Panc1 (cell line): ENCODE data around the gene GUK1. TPM values are rescaled to one million over a fixed set of nuclear protein-coding genes. Genes with fewer than 3 reads are reported as not detected.

Source experiments
- ATAC-seq: fragments of 200-7000 bp; cut with Tn5 transposase; 2 replicates; pipeline ENCODE4 v1.9.1; 2020; ENCODE audit warnings: mild to moderate bottlenecking, moderate library complexity
- BruUV-seq: library from RNA; stranded (reverse); fragments of 400-500 nt; replicated peaks from 2 replicates; lab custom pipeline; 2021; lab: Mats Ljungman, UMichigan
- CTCF ChIA-PET: fragments of 300-600 bp; sonication (Branson Sonifier 250); formaldehyde crosslinking; loops from one replicate; lab custom pipeline; 2022; ENCODE audit warnings: antibody characterized with exemption; lab: Charles Lee
- POLR2A ChIA-PET: fragments of 300-600 bp; sonication (Branson Sonifier 250); formaldehyde crosslinking; loops from one replicate; lab custom pipeline; 2022; ENCODE audit warnings: antibody characterized with exemption; lab: Charles Lee
- DNase-seq: peaks from one replicate; pipeline ENCODE4 v3.0.0-alpha.2; 2010; ENCODE audit warnings: low read depth, low spot score
- H3K27ac ChIP-seq: 2 replicates; pipeline ENCODE4 v1.5.1; 2011; ENCODE audit warnings: mild to moderate bottlenecking, low read length, inconsistent platforms
- H3K27me3 ChIP-seq: fragments of 200-500 bp; sonication (Bioruptor generic); 2 replicates; pipeline ENCODE4 v1.6.0; 2014; ENCODE audit warnings: low read length, inconsistent platforms; ENCODE audit not compliant: control insufficient read depth, insufficient read depth
- H3K36me3 ChIP-seq: fragments of 200-500 bp; sonication (Bioruptor generic); 2 replicates; pipeline ENCODE4 v1.5.1; 2014; ENCODE audit warnings: inconsistent platforms, mild to moderate bottlenecking, low read length, moderate library complexity; ENCODE audit not compliant: control insufficient read depth, insufficient read depth
- H3K4me1 ChIP-seq: 2 replicates; pipeline ENCODE4 v1.5.1; 2011; ENCODE audit warnings: inconsistent platforms, mild to moderate bottlenecking, low read length, moderate library complexity; ENCODE audit not compliant: control insufficient read depth, insufficient read depth
- H3K4me3 ChIP-seq, 2 experiments: 2 replicates each; pipeline ENCODE4 v1.5.1; 2011 to 2012; ENCODE audit warnings: low read depth in 2 of 2, low read length in 2 of 2, mild to moderate bottlenecking in 2 of 2, inconsistent platforms in 1 of 2, moderate library complexity in 1 of 2
- H3K9me3 ChIP-seq: fragments of 200-500 bp; sonication (Bioruptor generic); 2 replicates; pipeline ENCODE4 v1.5.1; 2014; ENCODE audit warnings: low read depth, mild to moderate bottlenecking, inconsistent platforms, low read length, moderate library complexity; ENCODE audit not compliant: control insufficient read depth, insufficient read depth
- POLR2AphosphoS5 ChIP-seq: IDR thresholded peaks from 2 replicates; pipeline ENCODE4 v1.6.1; 2012; ENCODE audit warnings: mild to moderate bottlenecking, low read depth, low read length, moderate library complexity
- REST ChIP-seq, 2 experiments: IDR thresholded peaks; 2 replicates each; pipeline ENCODE4 v1.6.1; 2011 to 2012; ENCODE audit warnings: low read depth in 2 of 2, control low read depth in 1 of 2, low read length in 1 of 2, mild to moderate bottlenecking in 1 of 2, moderate library complexity in 1 of 2; ENCODE audit not compliant: insufficient read depth in 1 of 2
- SIN3A ChIP-seq: IDR thresholded peaks from 2 replicates; pipeline ENCODE4 v1.6.1; 2012; ENCODE audit warnings: low read depth, mild to moderate bottlenecking, low read length, moderate library complexity, borderline replicate concordance; ENCODE audit not compliant: insufficient read depth
- TCF7L2 ChIP-seq: IDR thresholded peaks from 2 replicates; pipeline ENCODE4 v1.6.1; 2011; ENCODE audit warnings: mild to moderate bottlenecking, low read depth, low read length, inconsistent platforms
- in situ Hi-C: cut with HindIII; loops from 2 replicates; pipeline ENCODE4 v1.10.0; 2016; ENCODE audit warnings: low sequenced_read_pairs, low pct_unique_long_range_greater_than_20kb
- intact Hi-C: fragments of 100-400 bp; cut with micrococcal nuclease; formaldehyde crosslinking; loops from one replicate; pipeline ENCODE4 v1.10.0; 2022; ENCODE audit not compliant: unreplicated experiment
- total RNA-seq: library from RNA; stranded (reverse); gene quantifications from one replicate; pipeline ENCODE4 v1.2.1, GENCODE V29; 2021; ENCODE audit not compliant: unreplicated experiment
- TF ChIP-seq, protein P1 (sequence below): fragments of 450-650 bp; IDR thresholded peaks from 2 replicates; pipeline ENCODE4 v1.5.1; 2017; ENCODE audit warnings: mild to moderate bottlenecking

Gene GUK1
- total RNA-seq, 1 experiment from 2014 or later: 188 TPM

DNA sequence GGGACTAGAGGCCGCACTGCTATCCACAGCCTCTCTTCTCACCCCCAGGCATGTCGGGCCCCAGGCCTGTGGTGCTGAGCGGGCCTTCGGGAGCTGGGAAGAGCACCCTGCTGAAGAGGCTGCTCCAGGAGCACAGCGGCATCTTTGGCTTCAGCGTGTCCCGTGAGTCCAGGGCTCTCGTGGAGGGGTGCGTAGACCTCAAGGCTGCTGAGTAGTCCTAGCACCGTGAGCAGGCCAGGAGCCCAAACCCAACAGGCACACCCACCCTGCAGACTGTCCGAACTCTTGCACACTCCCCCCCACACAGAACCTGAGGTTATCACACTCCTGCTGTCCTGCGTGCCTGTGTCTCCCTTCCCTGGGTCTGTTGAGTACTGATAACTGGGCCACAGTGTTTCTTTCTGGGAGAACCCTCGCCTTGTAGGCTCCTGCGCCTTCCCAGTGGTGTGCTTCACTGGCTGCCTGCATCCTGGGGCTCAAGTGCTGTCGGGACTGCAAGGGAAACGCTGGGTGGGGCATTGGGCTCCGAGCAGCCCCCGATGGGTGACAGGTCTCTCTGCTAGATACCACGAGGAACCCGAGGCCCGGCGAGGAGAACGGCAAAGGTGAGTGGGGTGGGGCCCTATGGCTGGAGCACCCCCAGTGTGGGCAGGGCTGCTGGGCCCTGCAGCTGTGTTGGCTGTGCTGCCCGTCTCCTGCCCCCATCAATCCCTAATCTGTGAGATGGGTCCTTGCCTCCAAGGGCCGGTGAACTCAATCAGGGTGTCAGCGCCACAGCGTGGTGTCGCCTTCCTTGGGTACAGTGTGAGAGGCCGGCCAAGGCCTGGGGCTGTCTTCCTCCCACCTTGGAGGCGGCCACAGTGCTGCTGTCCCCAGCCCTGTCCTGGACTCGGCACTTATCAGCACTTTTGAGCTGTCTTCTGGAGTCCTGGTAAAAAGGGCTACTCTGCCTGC is 5.7 kb downstream of the GUK1 start:
- Histone ChIP-seq H3K4me1 (peaks cover 40% of the 10 kb centered on the region), H3K27ac (no peak overlapping the region), H3K36me3 (peaks cover under 1% of the 10 kb centered on the region; the same call in 1 of the 2 replicates), H3K27me3 (no peaks in the 10 kb centered on the region), H3K9me3 (no peaks in the 10 kb centered on the region), H3K4me3 (no peak overlapping the region)
- ChIA-PET CTCF (no interaction called here), POLR2A (no interaction called here)
- in situ Hi-C loops (no loop called here), intact Hi-C loops (no loop called here)
- no TSS peak for BruUV-seq
- no peak for TF ChIP-seq POLR2AphosphoS5
- no peak for TF ChIP-seq REST (IDR thresholded peaks at IDR 0.05; ENCODE audit: insufficient read depth in 1 of 2, low read depth in 2 of 2, low read length in 1 of 2)
- TF ChIP-seq, protein P1, sequence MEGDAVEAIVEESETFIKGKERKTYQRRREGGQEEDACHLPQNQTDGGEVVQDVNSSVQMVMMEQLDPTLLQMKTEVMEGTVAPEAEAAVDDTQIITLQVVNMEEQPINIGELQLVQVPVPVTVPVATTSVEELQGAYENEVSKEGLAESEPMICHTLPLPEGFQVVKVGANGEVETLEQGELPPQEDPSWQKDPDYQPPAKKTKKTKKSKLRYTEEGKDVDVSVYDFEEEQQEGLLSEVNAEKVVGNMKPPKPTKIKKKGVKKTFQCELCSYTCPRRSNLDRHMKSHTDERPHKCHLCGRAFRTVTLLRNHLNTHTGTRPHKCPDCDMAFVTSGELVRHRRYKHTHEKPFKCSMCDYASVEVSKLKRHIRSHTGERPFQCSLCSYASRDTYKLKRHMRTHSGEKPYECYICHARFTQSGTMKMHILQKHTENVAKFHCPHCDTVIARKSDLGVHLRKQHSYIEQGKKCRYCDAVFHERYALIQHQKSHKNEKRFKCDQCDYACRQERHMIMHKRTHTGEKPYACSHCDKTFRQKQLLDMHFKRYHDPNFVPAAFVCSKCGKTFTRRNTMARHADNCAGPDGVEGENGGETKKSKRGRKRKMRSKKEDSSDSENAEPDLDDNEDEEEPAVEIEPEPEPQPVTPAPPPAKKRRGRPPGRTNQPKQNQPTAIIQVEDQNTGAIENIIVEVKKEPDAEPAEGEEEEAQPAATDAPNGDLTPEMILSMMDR: no peak
- TF ChIP-seq SIN3A: no peak
- no peak for TF ChIP-seq TCF7L2
- no peak for ATAC-seq
- DNase-seq: no peak

DNA sequence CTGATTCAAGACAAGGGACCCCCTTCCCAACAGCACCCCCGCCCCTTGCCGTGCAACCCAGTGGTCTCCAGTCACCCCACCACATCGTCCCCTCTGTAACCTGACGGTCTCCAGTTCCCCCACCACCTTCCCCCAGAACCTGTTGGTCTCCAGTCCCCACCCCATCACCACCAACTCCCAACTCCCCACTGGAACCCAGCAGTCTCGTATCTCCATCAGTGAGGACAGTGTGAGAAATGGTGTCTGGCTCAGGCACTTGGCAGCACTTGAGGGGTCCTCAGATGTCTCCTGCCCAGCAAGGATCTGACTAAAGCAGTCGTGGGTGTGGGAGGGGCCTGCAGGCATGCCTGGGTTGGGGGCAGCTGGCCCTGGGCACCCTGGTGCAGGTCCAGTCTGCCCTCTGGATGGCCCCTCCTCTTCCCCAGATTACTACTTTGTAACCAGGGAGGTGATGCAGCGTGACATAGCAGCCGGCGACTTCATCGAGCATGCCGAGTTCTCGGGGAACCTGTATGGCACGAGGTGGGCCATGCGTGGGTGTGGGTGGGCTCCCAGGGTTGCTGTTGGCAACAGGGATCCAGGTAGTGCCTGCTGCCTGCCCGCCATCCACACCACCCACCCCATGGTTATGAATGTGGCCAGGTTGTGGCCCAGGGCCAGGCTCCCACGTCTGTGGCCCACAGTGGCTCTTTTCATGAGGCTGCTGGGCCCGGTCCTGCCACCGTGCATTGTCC is 6.5 kb downstream of the GUK1 start:
- no TSS peak for BruUV-seq
- in situ Hi-C loops: no loop called here
- no peaks in the 10 kb centered on the region; the same call in 1 of the 2 replicates for H3K36me3 ChIP-seq

More for the DNA sequence above, 6.5 kb downstream of the GUK1 start:
- Histone ChIP-seq H3K27ac (no peak overlapping the region), H3K9me3 (no peaks in the 10 kb centered on the region), H3K4me3 (no peak overlapping the region), H3K4me1 (peaks cover 39% of the 10 kb centered on the region), H3K27me3 (no peaks in the 10 kb centered on the region)
- TF ChIP-seq SIN3A: no peak
- no peak for TF ChIP-seq TCF7L2
- TF ChIP-seq POLR2AphosphoS5: no peak
- TF ChIP-seq, protein P1: no peak
- TF ChIP-seq REST (IDR thresholded peaks at IDR 0.05; ENCODE audit: insufficient read depth in 1 of 2, low read depth in 2 of 2, low read length in 1 of 2): no peak
- ATAC-seq: no peak
- POLR2A ChIA-PET: no interaction called here
- DNase-seq: no peak
- intact Hi-C loops: no loop called here
- CTCF ChIA-PET: no interaction called here
